ENCODE measurements around the gene SUV39H1. TPM values are rescaled to one million over a fixed set of nuclear protein-coding genes. Genes with fewer than 3 reads are reported as not detected.

SUV39H1 gene
- total and polyA plus RNA-seq, 9 of the 15 experiments (the other 6 are each of a cell fraction or from before 2014, with no cell fraction given): 4.7 to 34.7 (median 17.9) TPM

DNA sequence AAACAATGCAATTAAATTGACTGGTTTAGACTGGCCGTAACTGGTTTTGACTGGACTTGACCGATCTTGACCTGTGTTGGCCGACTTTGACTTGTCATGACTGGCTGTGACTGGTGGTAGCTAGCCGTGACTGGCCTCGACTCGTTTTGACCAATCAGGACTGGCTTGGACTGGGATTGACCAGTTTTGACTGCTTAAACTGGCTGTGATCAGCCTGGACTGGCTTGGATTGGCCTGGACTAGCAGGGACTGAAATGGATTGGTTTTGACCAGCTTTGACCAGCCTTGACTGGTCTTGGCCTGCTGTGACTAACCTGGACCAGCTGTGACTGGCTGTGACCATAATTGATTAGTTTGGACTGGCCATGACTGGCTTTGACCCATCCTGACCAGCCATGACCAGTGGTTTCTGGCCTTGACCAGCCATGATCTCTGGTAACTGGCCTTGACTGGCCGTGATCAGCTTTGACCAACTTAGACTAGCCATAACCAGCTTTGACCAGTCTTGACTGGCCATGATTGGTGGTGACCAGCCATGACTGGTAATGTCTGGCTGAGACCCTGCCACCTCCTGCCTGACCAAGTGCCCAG lies 13.1 kb downstream of the SUV39H1 start (continued):
- no peak for TF ChIP-seq DNMT1 (IDR thresholded peaks at IDR 0.05)
- peak; percentile 74; the same call in 1 of the 2 replicates for TF ChIP-seq NCOA1 (IDR thresholded peaks at IDR 0.05; ENCODE audit: low read depth)
- no peak for TF ChIP-seq MNT (conservative IDR thresholded peaks at IDR 0.05)
- TF ChIP-seq, protein P1, sequence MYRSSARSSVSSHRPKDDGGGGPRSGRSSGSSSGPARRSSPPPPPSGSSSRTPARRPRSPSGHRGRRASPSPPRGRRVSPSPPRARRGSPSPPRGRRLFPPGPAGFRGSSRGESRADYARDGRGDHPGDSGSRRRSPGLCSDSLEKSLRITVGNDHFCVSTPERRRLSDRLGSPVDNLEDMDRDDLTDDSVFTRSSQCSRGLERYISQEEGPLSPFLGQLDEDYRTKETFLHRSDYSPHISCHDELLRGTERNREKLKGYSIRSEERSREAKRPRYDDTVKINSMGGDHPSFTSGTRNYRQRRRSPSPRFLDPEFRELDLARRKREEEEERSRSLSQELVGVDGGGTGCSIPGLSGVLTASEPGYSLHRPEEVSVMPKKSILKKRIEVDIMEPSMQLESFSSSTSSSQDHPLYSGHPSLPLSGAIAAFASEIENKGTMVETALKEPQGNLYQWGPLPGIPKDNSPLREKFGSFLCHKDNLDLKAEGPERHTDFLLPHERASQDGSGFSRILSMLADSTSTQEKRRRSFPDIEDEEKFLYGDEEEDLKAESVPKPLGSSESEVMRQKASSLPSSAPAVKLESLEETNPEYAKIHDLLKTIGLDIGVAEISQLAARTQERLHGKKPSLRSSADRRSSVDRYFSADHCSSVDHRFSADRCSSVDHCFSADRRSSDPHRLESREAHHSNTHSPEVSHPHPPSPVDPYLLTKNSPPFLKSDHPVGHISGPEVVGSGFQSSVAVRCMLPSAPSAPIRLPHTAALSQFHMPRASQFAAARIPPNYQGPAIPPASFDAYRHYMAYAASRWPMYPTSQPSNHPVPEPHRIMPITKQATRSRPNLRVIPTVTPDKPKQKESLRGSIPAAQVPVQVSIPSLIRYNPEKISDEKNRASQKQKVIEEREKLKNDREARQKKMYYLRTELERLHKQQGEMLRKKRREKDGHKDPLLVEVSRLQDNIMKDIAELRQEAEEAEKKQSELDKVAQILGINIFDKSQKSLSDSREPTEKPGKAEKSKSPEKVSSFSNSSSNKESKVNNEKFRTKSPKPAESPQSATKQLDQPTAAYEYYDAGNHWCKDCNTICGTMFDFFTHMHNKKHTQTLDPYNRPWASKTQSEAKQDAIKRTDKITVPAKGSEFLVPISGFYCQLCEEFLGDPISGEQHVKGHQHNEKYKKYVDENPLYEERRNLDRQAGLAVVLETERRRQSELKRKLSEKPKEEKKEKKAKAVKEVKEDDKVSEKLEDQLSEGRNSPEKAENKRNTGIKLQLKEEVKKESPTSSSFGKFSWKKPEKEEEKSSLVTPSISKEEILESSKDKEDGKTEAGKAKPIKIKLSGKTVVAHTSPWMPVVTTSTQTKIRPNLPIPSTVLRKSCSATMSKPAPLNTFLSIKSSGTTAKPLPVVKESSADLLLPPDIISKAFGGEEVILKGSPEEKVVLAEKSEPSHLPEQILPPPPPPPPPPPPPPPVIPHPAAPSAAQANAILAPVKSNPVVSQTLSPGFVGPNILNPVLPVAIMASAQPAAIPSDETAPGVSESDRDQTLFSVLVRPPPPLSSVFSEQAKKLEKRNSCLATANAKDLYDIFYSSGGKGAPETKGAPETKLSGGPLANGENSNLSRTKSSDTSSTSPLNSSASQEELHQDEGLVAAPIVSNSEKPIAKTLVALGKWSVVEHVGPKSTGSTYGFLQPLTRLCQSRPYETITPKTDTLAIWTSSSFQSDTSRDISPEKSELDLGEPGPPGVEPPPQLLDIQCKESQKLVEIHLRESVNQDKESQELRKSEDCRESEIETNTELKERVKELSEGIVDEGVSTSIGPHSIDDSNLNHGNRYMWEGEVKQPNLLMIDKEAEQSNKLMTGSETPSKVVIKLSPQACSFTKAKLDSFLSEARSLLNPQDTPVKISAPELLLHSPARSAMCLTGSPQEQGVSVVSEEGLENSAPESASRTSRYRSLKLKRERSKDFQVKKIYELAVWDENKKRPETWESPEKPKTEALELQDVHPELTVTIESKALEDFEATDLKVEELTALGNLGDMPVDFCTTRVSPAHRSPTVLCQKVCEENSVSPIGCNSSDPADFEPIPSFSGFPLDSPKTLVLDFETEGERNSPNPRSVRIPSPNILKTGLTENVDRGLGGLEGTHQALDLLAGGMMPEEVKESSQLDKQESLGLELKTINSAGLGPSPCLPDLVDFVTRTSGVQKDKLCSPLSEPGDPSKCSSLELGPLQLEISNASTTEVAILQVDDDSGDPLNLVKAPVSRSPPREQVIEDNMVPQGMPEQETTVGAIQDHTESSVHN (IDR thresholded peaks at IDR 0.05; ENCODE audit: borderline replicate concordance in 1 of 2, low read depth in 1 of 2): 0 out of 4 replicates have a peak, but pooled peaks of 1 of the 2 experiments have one; percentile 16
- no peak for TF ChIP-seq POLR3A (IDR thresholded peaks at IDR 0.05; ENCODE audit: borderline replicate concordance, extremely low read depth, insufficient read depth, insufficient read length)
- TF ChIP-seq CHCHD3 (CRISPR knock-in tag; IDR thresholded peaks at IDR 0.05): no peak
- TF ChIP-seq RNF2 (IDR thresholded peaks at IDR 0.05): no peak
- no peak for TF ChIP-seq DPF2 (IDR thresholded peaks at IDR 0.05)
- 0 out of 2 replicates have a peak, but pooled peaks have one; percentile 64 for TF ChIP-seq CBFB (CRISPR knock-in tag; IDR thresholded peaks at IDR 0.05)
- TF ChIP-seq ZNF695 (CRISPR knock-in tag; IDR thresholded peaks at IDR 0.05): no peak
- no peak for TF ChIP-seq POLR2AphosphoS2 (IDR thresholded peaks at IDR 0.05; ENCODE audit: low read length)
- peak; percentile 98 for TF ChIP-seq KLF16 (IDR thresholded peaks at IDR 0.05)
- peak; percentile 99 for TF ChIP-seq TRIM24 (IDR thresholded peaks at IDR 0.05)
- TF ChIP-seq LEF1 (IDR thresholded peaks at IDR 0.05): peak; percentile 90
- peak; percentile 70; the same call in 1 of the 2 replicates for TF ChIP-seq ZNF24 (IDR thresholded peaks at IDR 0.05)
- TF ChIP-seq, protein P2, sequence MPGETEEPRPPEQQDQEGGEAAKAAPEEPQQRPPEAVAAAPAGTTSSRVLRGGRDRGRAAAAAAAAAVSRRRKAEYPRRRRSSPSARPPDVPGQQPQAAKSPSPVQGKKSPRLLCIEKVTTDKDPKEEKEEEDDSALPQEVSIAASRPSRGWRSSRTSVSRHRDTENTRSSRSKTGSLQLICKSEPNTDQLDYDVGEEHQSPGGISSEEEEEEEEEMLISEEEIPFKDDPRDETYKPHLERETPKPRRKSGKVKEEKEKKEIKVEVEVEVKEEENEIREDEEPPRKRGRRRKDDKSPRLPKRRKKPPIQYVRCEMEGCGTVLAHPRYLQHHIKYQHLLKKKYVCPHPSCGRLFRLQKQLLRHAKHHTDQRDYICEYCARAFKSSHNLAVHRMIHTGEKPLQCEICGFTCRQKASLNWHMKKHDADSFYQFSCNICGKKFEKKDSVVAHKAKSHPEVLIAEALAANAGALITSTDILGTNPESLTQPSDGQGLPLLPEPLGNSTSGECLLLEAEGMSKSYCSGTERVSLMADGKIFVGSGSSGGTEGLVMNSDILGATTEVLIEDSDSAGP (CRISPR knock-in tag; IDR thresholded peaks at IDR 0.05): no peak
- no peak for TF ChIP-seq FOSL1 (tag; conservative IDR thresholded peaks at IDR 0.05)
- no peak for TF ChIP-seq SPI1 (IDR thresholded peaks at IDR 0.05; ENCODE audit: borderline replicate concordance, low read depth, low read length)
- TF ChIP-seq MCM7 (IDR thresholded peaks at IDR 0.05): no peak
- TF ChIP-seq RBFOX2 (IDR thresholded peaks at IDR 0.05; ENCODE audit: low read depth, low read length): 0 out of 2 replicates have a peak, but pooled peaks have one; percentile 20

Data from K562 (cell line).